ENCODE results near the gene SLC9A9.

- no peak for TF ChIP-seq CTCF (IDR thresholded peaks at IDR 0.05)
- TF ChIP-seq POLR2AphosphoS5 (IDR thresholded peaks at IDR 0.05): no peak
Measured at GRCh38 chr3:143307613-143308183, 540.6 kb downstream of the SLC9A9 start.

Data from transverse colon (tissue), 4 donors.